ENCODE data around the gene EMC8.
A peak's percentile ranks its signal among the peaks of the same experiment; 100 is the strongest.

DNA sequence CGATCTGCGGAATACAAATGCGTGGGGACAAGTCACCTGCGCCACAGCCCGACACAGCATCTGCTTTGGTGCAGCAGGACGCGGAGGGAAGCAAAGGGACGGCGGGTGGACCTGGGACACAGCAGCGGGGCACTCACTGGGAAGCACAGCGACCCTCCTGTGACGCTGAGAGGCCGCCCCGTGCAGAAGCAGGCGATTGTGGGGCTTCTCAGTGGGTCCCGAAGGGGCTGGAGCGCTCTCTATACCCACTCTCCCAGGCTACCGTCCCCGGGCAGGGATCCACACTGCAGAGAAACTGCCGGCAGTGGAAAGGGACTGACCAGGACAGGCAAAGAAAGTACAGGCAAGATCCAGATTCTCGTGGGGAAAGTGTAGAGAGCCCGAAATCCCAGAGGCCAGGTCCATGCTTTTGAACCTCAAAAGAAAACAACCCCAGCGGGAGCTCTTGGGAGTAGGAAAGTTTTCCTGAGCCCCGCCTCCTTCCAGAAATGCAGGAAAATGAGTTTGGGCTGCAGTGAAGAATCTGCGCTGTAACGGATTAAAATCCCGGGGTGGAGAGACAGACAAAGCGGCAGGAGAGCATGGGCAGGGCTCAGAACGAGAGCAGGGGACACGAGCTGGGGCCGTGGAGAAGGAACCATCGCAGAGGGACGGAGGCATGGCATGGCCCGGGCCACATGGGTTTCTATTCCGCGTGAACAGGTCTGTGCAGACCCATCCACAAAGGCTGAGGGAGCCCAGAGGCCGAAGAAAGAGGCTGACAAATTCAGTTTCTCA lies 12.9 kb upstream of the EMC8 start:
- TF ChIP-seq, protein P1, sequence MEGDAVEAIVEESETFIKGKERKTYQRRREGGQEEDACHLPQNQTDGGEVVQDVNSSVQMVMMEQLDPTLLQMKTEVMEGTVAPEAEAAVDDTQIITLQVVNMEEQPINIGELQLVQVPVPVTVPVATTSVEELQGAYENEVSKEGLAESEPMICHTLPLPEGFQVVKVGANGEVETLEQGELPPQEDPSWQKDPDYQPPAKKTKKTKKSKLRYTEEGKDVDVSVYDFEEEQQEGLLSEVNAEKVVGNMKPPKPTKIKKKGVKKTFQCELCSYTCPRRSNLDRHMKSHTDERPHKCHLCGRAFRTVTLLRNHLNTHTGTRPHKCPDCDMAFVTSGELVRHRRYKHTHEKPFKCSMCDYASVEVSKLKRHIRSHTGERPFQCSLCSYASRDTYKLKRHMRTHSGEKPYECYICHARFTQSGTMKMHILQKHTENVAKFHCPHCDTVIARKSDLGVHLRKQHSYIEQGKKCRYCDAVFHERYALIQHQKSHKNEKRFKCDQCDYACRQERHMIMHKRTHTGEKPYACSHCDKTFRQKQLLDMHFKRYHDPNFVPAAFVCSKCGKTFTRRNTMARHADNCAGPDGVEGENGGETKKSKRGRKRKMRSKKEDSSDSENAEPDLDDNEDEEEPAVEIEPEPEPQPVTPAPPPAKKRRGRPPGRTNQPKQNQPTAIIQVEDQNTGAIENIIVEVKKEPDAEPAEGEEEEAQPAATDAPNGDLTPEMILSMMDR (conservative IDR thresholded peaks at IDR 0.05 in 1 of 2, IDR thresholded peaks at IDR 0.05 in 1 of 2; ENCODE audit: extremely low read depth in 1 of 2, insufficient read depth in 1 of 2, low read depth in 1 of 2, low read length in 2 of 2) = no peak
- TF ChIP-seq EZH2 (IDR thresholded peaks at IDR 0.05; ENCODE audit: borderline replicate concordance, low read length) = peak; percentile 59

All from mammary epithelial cell (primary cell).